T47D (cell line): ENCODE measurements around the gene ZNF804A.

Source experiments
- DNase-seq, 2 experiments: peaks; one replicate each; pipeline versions ENCODE4 v3.0.0 to v3.0.0-alpha.2; 2011 to 2012; ENCODE audit warnings: low read depth in 1 of 2, low spot score in 1 of 2
- JUND ChIP-seq: IDR thresholded peaks from 2 replicates; pipeline ENCODE4 v1.6.1; 2012; ENCODE audit warnings: low read depth
- in situ Hi-C: cut with HindIII; loops from 2 replicates; pipeline ENCODE4 v1.10.0; 2016; ENCODE audit warnings: low sequenced_read_pairs, low pct_unique_long_range_greater_than_20kb

ZNF804A gene

GRCh38 chr2:184633726-184634125, 35.4 kb downstream of the ZNF804A start:
- in situ Hi-C loops: no loop called here
- no peak for DNase-seq
- TF ChIP-seq JUND: no peak

GRCh38 chr2:184637781-184638180, 39.5 kb downstream of the ZNF804A start:
- TF ChIP-seq JUND: no peak
- no peak for DNase-seq
- in situ Hi-C loops: no loop called here

GRCh38 chr2:184644685-184645084, 46.4 kb downstream of the ZNF804A start:
- no peak for DNase-seq
- no peak for TF ChIP-seq JUND

GRCh38 chr2:184646177-184646576, 47.8 kb downstream of the ZNF804A start:
- in situ Hi-C loops: no loop called here
- DNase-seq: peak in 1 of 2 experiments; percentile 16
- TF ChIP-seq JUND: no peak

More at GRCh38 chr2:184644685-184645084, 46.4 kb downstream of the ZNF804A start:
- in situ Hi-C loops: no loop called here

GRCh38 chr2:184646593-184646992, 48.3 kb downstream of the ZNF804A start:
- DNase-seq: no peak
- in situ Hi-C loops: no loop called here
- no peak for TF ChIP-seq JUND

GRCh38 chr2:184654945-184655344, 56.6 kb downstream of the ZNF804A start:
- no peak for TF ChIP-seq JUND
- no peak for DNase-seq
- in situ Hi-C loops: no loop called here

GRCh38 chr2:184677171-184677570, 78.8 kb downstream of the ZNF804A start:
- no peak for DNase-seq
- in situ Hi-C loops: no loop called here
- TF ChIP-seq JUND: no peak

GRCh38 chr2:184679219-184680018, 81.1 kb downstream of the ZNF804A start:
- no peak for DNase-seq
- in situ Hi-C loops: no loop called here
- no peak for TF ChIP-seq JUND

GRCh38 chr2:184680825-184681224, 82.5 kb downstream of the ZNF804A start:
- TF ChIP-seq JUND: no peak
- in situ Hi-C loops: no loop called here
- DNase-seq: no peak

GRCh38 chr2:184681642-184682321, 83.5 kb downstream of the ZNF804A start:
- no peak for DNase-seq
- in situ Hi-C loops: no loop called here
- no peak for TF ChIP-seq JUND

- no peak for TF ChIP-seq JUND
- in situ Hi-C loops: no loop called here
- DNase-seq: no peak
These were observed 85.6 kb downstream of the ZNF804A start for GRCh38 chr2:184683911-184684310.

- no peak for DNase-seq
These were observed 87.9 kb downstream of the ZNF804A start for GRCh38 chr2:184685999-184686841.

More at GRCh38 chr2:184685999-184686841, 87.9 kb downstream of the ZNF804A start:
- TF ChIP-seq JUND: no peak
- in situ Hi-C loops: no loop called here
